AG08395 (cell line): ENCODE measurements around the gene CAPN14.
A peak's percentile ranks its signal among the peaks of the same experiment; 100 is the strongest.

Source experiments
- DNase-seq: peaks from one replicate; pipeline ENCODE4 v3.0.0; 2012; ENCODE audit warnings: mixed read lengths, low spot score

CAPN14 gene

DNA sequence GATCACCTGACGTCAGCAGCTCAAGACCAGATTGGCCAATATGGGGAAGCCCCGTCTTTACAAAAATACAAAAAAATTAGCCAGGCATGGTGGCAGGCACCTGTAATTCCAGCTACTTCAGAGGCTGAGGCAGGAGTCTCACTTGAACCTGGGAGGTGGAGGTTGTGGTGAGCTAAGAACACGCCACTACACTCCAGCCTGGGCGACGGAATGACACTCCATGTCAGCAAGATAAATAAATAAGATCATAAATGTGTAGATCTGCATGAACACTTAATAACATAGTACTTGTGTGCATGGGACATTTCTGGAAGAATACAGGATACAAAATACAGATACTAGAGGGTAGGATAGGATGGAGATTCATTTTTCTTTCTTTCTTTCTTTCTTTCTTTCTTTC lies 25.7 kb upstream of the CAPN14 start:
- DNase-seq = no peak

DNA sequence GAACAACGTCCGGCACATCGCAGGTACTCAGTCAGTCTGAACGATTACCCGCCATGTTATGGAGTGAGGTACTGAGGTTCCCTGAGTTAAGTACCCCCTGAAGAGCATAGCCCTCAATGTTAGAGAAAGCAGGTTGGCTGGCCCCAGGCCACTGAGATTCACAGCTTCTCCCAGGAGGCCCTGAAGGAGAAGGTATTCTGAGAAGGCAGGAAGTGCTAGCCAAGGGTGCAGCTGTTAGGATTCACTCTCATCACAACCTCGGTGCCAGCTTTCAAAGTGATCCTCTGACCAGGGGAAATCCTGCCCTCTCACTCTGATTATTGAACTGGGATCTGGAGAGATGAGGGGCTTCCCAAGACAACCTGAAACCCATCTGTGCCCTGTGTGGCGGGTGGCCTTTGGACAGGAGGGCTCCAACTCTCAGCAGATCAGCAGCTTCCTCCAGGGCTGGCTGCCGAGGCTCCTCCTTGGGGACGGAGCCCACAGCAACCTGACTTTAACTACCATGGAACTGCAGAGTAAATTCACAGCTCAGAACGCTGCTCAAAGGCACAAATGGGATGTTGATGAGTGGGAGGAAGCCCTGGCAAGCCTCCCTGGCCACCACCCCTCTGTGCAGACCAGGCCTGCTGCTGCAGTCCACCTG lies 24.4 kb upstream of the CAPN14 start:
- DNase-seq = no peak

DNA sequence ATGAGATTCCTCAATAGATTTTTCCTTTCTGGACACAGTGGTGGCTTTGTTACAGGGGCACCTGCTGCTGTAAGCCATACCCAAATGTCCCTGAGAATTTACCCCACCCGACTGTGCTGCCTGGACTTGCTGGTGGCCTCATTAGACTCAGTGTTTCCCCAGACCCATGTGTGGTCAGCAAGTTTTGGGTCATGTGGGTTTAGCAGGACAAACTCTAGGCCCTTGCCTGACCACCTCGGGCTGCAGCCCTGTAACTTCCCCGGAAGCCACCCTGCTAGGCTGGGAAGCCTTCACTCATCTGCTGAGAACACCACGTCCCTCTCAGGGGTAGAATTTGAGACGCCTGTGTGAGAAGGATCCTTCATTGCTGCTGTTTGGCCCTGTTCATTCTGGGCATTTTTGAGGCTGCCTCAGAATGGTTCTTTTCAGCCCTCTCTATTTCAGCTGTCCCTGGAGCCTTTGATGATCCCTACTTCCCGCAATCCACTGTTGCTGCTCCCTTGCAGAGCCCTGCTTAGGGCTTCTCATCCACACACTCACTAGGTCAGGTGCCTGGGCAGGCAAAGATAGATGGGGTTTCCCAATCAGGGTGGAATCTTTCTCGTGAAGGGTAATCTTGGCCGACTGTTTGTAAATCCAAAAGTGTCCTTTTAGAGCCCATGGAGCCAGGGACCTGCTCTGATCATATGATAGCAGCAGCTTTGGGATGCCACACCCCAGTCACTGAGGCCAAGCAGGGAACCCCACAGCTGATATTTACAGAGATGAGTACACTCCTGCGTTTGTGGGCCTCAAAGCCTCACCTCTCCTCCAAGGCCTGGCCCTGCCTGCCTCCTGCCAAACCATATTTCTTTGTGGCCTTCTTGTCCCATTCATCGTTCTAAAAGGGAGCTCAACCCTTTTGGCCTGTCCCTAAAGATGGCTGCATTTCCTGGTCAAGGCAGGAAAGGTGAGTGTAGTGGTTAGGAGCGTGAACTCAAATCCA lies 23.4 kb upstream of the CAPN14 start:
- no peak for DNase-seq

DNA sequence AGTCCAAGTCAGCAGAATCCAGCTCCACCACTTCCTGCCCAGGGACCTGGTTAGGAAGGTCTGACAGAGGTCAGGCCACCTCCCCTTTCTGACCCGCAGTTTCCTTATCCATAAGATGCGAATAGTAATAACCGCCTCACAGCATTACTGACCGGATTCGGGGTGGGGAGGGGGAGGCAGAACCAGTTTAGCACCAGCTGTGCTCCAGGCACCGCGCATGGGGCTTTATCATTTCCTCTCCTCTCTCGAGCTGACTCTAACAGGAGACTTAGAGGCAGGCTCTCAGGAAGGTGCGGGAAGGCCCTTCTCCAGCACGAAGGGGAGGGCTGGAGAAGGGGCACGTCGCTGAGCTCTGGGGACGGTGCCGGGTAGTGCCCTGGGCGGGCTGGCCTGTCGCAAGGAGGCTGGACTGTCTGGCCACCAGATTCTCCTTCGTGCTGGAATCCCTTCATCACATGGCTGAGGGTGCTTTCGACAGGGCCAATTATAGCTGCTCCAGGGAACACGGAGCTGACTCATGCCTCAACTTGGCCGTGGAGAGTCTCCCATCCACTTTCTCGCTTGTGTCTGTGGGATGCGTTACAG lies 22.4 kb upstream of the CAPN14 start:
- peak; percentile 89 for DNase-seq

DNA sequence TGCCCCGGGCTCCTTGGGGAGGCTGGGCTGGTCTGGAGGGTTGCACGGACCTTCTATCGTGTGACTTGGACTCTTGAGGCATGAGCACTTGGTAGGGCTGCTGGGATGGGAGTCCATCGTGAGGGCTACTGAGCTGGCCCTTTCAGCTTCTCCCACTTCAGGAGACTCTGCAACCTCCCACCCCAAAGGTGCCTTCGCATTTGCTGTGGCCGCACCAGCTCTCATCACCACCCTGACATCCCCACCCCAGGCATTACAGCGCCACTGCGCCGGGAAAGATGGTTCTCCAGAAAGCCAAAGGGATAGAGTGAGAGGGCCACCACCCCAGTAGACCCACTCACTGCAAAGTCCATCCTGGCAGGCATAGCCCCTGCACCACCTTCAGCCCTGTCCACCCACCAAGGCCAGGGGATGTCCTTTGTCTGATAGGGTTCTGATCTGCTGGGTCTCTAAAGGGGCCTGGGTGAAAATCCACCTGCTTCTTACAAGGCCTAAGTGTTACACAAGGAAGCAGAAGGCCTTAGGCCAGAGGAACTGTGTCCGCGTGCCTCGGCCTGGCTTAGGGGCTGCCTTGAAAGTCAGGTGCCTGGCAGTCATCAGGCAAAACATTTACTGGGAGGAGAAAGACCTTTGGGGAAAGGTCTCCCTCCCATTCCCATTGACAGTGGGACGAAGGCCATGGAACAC lies 21.7 kb upstream of the CAPN14 start:
- DNase-seq = no peak

DNA sequence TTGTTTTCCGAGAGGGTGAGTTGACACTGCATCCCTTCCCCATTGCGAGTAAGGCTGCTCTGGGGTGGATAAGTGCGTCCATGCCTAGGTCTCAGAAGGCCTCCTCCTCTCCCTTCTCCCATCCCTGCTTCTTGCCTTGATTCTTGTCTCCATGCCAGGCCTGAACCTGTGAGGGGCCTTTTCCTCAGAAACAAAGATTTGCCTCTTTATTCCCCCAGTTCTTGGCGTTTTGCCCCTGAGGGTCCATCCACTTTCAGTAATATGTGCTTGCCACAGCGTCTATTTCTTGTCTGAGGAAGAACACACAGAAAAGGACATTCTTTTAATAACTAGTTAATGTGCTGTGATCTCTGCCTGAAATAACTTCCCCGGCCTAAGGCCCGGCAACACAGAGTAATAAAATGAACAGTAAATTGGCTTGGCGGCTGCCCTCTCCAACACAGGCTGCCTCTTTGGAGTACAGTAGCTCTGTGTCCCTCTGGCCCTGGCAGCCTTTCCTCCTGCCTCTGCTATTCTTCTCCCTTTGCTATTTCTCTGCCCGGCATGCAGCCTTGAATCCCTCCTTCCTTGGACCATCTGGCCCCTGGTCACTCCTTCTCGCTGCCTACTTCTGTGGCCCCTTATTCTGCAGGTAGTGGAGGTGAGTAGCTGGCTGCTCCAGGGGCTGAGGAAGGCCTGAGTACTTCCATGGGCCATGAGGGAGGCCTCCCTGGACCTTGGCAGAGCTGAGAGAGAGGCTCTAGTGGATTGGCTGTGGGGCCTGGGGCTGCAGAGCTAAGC lies 21.0 kb upstream of the CAPN14 start:
- DNase-seq = no peak

DNA sequence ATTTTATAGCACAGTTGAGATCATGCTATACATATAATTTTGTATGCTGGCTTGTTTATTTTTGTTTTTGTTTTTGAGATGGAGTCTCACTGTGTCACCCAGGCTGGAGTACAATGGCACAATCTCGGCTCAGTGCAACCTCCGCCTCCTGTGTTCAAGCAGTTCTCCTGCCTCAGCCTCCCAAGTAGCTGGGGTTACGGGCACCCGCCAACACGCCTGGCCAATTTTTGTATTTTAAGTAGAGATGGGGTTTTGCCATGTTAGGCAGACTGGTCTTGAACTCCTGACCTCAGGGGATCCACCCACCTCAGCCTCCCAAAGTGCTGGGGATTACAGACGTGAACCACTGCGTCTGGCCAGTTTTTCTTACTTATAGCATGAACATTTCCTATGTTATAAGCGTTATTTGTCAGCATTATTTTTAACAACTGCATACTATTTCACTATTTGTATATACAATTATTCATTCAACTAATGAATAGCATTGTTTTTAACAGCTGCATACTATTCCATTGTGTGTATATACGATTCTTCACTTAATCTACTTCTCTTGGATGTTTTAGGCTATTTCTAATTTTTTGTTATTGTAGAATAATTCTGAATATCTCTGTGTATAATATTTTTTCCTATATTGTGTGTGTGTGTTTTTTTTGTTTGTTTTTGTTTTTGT lies 20.2 kb upstream of the CAPN14 start:
- no peak for DNase-seq

DNA sequence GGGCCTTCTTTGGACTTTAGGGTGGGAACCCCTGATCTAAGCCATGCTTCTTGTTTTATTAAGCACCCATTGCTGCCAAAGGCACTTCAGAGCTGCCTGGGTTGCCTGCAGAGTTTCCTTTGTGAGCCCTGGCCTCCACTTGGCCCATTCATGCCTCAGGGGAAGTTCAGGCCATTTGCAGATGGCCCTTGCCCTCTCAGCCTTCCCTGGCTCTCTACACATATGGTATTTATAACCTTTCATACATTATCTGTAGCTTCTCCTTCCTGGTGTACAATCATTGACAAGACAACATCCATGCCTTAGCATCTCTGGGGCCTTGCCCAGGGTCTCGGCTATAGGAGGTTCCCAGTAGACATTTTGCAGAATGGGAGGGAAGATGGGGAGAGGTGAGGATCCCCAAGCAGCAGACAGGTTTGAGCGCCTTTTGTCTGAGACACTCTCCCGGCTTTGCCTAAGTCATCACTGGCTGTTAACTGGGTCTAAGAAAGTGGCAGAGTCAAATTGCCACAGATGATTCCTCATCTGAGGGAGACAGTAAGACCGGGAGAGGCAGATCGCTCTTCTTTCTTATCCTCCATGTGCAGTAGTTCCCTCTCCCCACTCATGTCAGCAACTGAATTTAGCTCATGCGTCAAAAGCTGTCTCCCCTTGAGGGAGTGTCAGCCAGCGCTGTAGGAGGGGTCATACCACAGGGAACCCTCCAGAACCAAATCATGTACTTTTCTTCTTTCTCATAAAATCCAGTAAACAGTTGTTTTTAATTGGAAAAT lies 19.3 kb upstream of the CAPN14 start:
- no peak for DNase-seq

DNA sequence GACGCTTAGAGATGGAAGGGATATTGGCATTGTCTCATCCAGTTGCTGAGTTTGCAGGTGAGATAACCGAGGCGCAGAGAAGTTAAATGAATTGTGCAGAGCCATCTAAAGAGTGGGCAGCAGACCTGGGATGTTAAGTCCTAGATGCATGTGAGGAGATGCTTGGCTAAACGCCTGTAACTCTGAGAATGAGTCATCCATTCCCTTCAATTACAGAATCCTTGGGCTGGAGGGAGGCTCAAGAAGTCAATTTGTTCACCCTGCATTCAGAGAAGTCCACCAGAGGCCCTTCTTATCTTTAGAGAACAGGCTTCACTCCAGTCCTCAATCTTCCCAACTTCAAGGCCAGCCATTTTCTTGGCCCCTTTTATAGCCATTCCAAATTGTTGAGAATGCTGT lies 18.2 kb upstream of the CAPN14 start:
- DNase-seq = peak; percentile 85

DNA sequence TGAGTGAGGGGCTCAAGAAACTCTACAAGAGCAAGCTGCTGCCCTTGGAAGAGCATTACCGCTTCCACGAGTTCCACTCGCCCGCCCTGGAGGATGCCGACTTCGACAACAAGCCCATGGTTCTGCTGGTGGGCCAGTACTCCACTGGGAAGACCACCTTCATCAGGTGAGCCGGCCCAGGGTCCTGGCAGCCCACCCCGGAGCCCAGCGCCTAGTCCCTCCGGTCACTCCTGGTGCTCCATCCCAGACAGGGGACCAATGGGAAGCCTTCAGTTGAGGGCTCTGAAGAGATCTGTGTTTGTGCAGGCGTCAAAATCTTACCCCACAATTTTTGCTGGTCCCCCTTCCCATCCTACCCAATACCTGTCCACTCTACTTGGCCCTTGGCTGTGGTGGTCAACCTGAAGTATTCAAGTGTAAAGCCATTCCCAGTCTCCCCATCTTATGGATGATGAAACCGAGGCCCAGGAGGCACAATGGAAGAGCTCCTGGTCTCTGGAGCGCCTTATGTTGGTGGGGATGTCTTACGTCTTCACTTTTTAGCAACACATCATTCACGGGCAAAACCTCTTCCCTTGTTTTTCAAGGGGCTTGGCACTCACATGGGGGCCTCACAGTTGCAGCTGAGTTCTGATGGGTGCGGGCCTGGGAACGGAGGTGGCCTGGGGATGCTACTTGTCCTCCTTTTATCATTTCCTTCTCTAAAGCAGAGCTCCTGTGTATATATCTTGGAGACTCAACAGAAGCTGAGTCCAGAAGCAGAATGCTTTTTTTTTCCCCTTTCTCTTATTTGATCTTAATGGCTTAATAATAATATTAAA lies 17.6 kb upstream of the CAPN14 start:
- DNase-seq = no peak

DNA sequence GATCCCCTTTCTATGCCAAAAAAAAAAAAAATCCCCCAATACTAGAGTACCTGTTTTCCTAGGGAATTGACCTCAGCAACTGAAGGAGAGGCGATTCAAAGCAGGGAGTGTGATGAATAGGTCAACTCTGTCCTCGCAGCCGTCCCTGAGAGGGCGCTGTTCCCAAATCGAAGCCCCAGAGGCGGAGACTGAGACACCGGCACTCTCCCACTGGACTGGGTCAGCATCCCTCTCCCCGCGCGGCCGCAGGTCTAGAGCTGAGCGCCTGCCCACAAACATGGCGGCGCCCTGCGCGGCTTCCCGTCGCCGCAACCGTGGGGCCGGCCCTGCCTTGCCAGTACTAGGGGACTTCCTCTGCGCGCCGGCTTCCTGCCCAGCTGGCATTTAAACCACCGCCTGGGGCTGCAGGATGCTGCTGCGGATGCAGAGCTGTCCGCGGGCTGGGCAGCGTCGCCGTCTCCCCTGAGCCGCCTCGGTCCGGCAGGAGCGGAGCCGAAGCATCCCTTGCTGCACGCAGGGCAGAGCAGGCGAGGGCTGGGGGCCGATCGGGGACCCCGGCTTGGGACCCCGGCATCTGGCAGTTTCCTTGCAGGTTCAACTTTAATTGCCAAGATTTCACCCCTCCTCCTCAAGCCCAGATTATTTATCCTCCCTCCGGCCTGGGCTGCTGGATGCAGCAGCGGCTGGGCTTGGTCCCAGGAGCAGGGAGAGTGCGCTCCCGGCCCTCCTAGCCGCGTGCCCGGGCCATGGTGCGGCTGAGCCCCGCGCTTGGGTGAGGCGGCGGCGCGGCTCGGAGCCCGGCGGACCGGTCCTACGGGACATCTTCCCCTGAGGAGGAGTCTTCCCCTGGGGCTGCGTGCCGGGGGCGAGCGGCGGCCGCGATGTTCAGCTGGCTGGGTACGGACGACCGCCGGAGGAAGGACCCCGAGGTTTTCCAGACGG lies 16.7 kb upstream of the CAPN14 start, which contains the start of gene EHD3:
Gene EHD3 (plus strand): TSS at position 412 of the 942 bp plus-strand sequence. CDS start 470 bp downstream, at position 882.
- DNase-seq = peak; percentile 90

DNA sequence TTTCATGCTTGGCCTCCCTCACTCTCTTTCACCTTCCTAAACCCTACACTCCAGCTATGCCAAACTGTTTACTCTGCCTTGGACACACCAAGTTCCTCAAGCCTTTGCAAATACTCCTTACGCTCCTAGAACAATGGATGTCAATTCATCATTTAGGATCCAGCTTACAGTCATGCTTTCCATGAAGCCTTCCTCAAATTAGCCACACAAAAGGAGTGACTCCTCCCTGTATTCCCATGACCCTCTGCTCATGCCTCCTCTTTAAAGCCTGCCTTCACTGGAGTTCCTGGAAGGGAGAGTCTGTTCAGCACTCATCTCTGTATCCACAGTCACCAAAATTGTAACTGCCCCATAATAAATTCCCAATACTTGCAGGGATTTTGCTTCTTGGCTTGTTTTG lies 15.9 kb upstream of the CAPN14 start:
- no peak for DNase-seq

DNA sequence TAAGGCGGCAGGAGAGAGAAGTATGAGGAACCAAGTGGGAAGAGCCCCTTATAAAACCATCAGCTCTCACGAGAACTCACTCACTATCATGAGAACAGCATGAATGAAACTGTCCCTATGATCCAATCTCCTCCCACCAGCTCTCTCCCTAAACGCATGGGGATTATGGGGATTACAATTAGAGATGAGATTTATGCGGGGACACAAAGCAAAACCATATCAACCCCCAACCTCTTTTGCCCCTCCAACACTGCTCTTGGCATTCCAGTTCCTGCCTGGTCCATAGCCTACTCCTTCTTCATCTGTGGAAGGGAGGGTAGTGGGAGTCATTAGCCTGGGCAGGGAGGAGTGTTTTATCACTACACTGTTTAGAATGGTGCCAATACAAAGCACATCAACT lies 15.3 kb upstream of the CAPN14 start:
- no peak for DNase-seq

DNA sequence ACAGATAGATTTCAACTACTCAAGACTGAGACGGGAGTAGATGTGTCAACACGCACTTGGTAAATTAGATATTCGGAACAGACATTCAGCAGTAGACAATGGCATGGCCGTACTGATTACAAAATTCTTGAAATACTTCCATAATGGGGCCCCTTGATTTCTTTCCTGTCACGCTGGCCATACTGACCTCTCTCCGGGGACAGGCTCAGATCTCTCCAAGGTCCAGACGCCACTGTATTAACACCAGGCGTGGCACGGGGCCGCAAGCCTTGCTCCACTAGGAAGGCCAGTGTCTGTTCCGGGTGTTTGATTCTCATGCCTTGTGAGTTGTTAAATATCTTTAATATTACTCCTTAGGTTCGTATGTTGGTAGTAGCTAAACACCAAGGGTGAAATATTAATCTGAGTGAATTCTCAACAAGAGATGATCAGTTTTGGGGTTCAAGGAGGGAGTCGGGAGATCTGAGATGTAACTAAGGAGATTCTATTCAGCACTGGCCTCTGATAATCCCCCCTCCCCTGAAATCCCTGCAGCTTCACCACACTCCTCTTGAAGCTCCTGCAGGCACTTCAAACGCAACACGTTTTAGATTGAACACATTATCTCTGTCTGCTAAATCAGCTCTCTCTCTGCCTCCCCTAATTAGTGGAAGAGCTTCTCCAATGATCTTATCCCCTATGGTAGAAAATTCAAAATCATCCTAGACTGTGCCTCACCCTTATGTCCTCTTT lies 14.4 kb upstream of the CAPN14 start:
- no peak for DNase-seq

DNA sequence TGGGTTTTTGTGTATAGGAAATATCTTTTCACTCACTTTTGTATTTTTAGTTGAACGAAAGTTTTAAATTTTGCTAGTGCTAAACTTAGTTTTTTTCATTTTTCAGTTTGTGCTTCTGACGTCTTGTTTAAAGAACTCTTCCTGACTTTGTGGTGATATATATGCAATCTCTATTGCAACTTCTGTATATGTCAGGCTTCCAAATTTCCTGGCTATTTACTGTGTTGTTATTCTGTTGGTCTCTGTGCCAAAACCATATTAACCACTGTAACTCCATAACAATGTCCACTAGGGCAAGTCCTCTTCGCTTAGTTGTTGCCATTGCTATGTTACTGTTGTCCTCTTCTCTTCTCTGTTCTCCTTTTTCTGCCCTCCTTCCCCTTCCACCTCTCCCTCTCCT lies 13.4 kb upstream of the CAPN14 start:
- no peak for DNase-seq

DNA sequence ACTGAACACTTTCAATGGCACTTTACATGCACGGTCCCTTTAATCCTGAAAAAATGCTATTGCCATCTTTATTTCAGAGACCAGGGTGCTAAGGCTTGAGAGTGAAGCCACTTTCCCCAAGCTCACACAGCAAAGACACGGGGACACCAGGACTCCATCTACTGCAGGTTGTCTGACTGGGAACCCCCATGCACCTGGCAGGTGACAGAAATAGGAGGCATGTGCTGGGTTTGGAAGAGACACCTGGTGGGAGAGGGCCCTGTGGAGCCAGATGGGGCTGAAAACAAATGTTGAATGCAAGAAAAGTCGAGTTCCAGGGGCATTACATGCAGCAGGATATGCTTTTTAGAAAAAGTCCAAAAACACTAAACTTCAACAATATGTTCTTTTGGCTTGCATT lies 11.4 kb upstream of the CAPN14 start:
- no peak for DNase-seq

DNA sequence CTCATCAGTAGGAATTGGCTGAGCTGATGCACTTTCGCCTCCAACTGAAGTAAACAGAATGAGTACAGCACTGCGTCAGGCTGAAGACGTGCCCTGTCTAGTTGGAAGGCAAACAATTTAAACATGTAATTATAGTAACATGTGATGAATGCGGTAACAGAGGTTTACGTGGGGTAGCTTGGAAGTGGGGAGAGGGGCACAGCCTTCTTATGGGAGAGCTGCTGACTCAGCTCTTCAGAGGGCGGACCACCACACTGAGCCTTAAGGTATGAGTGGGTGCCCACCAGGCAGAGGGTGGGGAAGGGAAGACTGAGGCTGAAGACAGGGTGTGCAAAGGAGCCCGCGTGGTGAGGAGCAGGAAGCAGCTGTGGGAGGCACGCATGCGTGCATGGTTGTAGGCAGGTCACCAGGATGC lies 10.4 kb upstream of the CAPN14 start:
- no peak for DNase-seq
